AG10803 (cell line): ENCODE results near the gene ACTRT2.

Experiments
- DNase-seq: peaks from one replicate; pipeline ENCODE4 v3.0.0; 2010; ENCODE audit warnings: low read depth
- H3K4me3 ChIP-seq: 2 replicates; pipeline ENCODE4 v1.5.1; 2011; ENCODE audit warnings: mild to moderate bottlenecking, low read length, control low read depth
- TF ChIP-seq, protein P1 (sequence below): conservative IDR thresholded peaks from 2 replicates; pipeline ENCODE4 v1.5.1; 2011; ENCODE audit warnings: mild to moderate bottlenecking, low read length, control low read depth, inconsistent platforms

ACTRT2 gene

DNA sequence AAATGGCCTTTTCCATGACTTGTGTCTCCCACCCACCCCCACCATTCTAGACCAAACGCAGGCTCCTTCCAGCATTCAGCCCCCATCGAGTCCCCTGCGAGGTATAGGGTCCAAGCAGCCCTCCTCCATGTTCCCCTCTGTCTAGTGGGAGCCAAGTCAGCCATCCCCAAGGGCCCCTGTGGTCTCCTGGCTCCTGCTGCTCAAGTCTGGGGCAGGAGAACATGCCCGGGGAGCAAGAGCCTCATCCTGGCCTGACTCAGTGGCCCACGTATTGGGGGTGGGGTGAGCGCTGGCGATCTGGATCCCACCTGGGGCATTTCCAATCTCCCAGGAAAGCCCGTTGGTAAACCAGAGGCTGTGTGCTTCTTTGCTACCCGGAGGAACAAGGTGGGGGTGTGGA, 43.6 kb downstream of the ACTRT2 start:
- no peak for DNase-seq
- no peak overlapping the region for H3K4me3 ChIP-seq
- TF ChIP-seq, protein P1, sequence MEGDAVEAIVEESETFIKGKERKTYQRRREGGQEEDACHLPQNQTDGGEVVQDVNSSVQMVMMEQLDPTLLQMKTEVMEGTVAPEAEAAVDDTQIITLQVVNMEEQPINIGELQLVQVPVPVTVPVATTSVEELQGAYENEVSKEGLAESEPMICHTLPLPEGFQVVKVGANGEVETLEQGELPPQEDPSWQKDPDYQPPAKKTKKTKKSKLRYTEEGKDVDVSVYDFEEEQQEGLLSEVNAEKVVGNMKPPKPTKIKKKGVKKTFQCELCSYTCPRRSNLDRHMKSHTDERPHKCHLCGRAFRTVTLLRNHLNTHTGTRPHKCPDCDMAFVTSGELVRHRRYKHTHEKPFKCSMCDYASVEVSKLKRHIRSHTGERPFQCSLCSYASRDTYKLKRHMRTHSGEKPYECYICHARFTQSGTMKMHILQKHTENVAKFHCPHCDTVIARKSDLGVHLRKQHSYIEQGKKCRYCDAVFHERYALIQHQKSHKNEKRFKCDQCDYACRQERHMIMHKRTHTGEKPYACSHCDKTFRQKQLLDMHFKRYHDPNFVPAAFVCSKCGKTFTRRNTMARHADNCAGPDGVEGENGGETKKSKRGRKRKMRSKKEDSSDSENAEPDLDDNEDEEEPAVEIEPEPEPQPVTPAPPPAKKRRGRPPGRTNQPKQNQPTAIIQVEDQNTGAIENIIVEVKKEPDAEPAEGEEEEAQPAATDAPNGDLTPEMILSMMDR = no peak

DNA sequence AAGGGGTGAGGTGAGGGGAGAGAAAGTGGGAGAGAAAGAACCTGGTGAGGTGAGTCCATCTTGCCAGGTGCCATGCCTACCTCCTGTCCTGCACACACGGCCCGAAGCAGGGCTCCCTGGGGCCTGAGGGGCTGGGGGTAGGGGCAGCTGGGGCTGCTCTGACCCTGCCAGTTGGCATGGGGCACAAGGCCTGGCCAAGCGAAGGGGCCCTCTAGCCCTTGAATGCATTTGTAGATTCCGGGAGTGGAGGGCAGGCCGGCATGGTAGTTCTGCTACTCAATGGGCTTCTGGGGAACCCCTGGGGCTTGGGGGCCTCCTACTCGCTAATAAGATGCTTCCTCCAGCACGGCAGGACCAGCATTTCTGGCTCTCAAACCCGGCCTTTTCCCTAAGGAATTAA, 44.1 kb downstream of the ACTRT2 start:
- TF ChIP-seq, protein P1 = no peak
- DNase-seq = no peak
- H3K4me3 ChIP-seq = no peak overlapping the region

DNA sequence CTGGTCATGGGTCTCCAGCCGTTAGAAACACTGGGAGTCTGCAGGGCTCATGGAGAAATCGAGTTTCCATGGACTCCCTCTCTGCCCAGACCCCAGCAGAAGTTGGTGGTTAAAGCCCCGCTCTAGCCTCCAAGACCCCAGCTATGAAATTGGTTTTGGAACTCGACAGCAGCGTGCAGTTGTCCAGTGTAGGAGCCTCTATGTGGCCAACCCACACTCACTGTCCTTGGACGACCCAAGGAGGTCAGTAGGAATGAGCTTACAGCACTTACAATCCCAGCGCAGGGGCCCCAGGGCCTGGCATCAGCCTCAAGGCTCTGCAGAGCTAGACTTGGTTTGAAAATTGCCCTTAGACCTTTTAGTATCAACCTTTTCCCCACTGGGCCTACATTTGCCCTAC, 44.5 kb downstream of the ACTRT2 start:
- H3K4me3 ChIP-seq = no peak overlapping the region
- TF ChIP-seq, protein P1 = no peak
- DNase-seq = no peak

DNA sequence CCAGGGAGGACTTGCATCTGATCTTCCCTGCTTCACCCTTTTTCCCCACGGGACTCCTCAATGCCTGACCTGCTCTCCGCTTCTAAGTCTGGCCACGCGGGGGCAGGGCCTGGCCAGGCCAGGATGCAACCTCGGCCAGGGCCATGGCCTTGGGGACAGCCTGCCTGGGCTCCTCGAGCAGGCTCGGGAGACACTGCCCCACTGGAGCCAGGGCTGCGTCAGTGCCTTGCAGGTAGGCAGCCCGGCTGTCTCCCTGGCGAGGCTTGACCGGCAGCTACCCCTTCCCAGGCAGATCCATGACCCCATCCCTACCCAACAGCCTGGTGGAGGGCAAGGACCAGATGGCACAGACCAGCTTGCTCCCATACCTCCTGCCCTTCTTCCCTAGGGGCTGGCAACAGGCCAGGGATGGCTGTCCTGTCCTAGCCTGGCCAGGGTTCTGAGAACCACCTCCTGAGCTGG, 45.0 kb downstream of the ACTRT2 start:
- no peak overlapping the region for H3K4me3 ChIP-seq
- DNase-seq = peak; percentile 8
- TF ChIP-seq, protein P1 = peak; percentile 31

DNA sequence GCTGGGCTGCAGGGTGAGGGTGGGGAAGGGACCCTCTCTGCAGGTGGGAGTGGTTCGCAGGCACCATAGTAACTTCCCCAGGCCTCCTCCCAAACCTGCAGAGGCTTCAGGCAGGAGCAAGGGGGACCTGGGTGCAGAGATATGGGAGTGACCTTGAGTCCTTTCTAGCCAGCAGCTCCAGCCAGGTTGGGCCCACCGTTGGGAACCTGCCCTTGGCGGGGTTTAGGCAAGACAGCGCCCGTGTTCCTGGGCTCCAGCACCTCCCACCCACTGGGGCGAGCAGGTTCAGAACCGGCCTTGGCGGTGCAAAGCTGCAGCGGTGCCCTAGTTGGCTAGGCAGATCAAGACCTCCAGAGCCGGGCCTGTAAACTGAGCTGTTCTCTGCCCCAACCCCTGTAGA, 45.6 kb downstream of the ACTRT2 start:
- TF ChIP-seq, protein P1 = no peak
- no peak overlapping the region for H3K4me3 ChIP-seq
- DNase-seq = no peak

DNA sequence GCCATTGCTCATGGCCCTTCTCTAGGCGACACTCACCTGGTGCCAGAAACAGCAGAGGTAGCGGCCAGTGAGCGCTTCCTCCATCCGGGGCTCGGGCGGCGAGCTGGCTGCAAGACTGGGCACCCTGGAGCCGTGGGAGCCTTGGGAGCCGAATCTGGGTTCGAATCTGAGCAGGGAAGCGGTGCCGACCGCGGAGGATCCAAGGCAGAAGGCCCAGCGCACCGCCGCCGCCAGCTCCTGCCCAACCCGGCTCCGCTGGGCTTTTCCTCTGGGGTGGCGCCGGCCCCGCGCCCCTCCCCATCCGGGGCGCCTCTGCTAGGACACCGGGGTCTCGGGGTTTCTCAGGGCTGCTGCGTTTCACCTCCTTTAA, 46.0 kb downstream of the ACTRT2 start:
- no peak for DNase-seq
- H3K4me3 ChIP-seq = no peak overlapping the region
- TF ChIP-seq, protein P1 = no peak

DNA sequence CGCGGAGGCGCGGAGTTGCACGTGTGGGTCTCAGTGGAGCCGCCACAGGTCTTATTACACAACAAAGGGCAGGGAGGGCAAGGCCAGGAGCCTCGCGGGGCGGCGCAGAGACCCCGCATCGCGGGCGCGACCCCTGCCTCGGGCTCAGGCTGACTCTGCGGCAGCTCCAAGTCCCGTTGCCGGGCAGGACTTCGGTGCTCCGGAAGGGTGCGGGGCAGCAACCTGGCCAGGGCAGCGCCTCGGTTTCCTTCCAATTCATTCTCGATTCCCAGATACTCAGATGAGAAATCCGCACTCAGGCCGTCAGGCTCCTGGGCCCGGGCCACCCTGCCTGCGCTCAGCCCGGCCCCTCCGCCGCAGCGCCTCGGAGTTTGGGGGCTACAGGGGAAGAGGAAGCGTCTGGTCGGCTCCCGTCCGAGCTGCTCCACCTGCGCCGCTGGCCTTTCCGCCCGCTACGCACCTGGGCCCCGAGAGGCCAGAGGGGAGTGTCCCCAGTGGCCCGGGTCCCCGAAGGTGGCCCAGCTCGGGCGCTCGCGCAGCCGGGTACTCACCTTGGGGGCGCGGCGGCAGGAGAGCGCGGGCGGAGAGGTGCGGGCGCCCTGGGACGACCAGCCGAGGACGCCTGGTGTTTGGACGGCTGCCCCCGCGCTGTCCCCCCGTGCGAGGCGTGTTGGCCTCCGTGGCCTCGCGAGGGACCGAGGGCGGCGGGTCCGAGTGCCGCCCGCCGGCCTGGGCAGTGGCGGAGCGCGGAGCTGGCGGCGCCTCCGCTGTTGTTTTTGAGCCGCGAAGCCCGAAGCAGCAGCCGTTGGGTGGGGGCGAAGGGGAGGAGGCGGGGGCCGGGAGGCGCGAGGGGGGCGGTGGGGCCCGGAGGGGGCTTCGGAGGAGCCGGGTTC, 46.6 kb downstream of the ACTRT2 start:
- no peak overlapping the region for H3K4me3 ChIP-seq
- DNase-seq = no peak
- TF ChIP-seq, protein P1 = no peak
